Spleen (tissue), 7 donors: ENCODE measurements around the gene AOX1.

Experiments
- CTCF ChIP-seq, 11 experiments: fragments of 200-600 bp in 7 of 11; fragments of 450-650 bp in 4 of 11; sonication (generic) in 4 of 11; IDR thresholded peaks in 8 of 11; conservative IDR thresholded peaks in 3 of 11; 1 replicate in 7 of 11; 2 replicates in 4 of 11; pipeline versions ENCODE4 v1.4.0 to v1.8.0; 2016 to 2021; ENCODE audit warnings: antibody characterized with exemption in 11 of 11, inconsistent platforms in 4 of 11, mild to moderate bottlenecking in 1 of 11
- POLR2A ChIP-seq, 3 donors: fragments of 450-650 bp; IDR thresholded peaks; one replicate each; pipeline ENCODE4 v1.5.1; 2017; ENCODE audit warnings: antibody characterized with exemption in 3 of 3, mild to moderate bottlenecking in 1 of 3
- POLR2AphosphoS5 ChIP-seq, 3 donors: sonication (generic); formaldehyde crosslinking; IDR thresholded peaks; one replicate each; pipeline ENCODE4 v1.5.1; 2017; ENCODE audit warnings: antibody characterized with exemption in 3 of 3
- donor health status: DM: no; HTN: no; CAD: no; lungs with moderate emphysema.
- donor health status: DM: no; HTN: no; CAD: no.
- donor health status: DM: no; HTN: no; CAD: no.

DNA sequence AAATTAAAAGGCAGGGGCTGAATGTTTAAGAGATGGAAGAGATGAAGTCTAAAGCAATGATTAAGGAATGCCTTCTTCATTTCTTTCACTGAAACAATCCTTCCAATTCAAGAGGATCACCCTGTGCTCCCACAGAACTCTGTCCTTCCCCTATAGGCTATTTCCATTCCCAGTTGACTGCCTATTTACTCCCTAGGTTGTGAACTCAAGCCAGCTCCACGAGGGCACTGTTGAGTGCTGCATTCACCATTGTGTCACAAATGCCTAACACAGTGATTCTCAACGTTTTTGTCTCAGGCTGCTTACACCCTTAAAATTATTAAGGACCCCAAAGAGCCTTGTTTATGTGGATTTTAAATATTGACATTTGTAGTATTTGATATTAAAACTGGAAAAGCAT is 112.4 kb downstream of the AOX1 start:
- TF ChIP-seq CTCF (IDR thresholded peaks at IDR 0.05 in 8 of 11, conservative IDR thresholded peaks at IDR 0.05 in 3 of 11): no peak
- no peak for TF ChIP-seq POLR2A (IDR thresholded peaks at IDR 0.05)
- TF ChIP-seq POLR2AphosphoS5 (IDR thresholded peaks at IDR 0.05): no peak
